Measurements from ENCODE around the gene SND1.

The SND1 gene

GRCh38 chr7:128008141-128008540 lies 356.1 kb downstream of the SND1 start:
- DNase-seq: no peak

DNA sequence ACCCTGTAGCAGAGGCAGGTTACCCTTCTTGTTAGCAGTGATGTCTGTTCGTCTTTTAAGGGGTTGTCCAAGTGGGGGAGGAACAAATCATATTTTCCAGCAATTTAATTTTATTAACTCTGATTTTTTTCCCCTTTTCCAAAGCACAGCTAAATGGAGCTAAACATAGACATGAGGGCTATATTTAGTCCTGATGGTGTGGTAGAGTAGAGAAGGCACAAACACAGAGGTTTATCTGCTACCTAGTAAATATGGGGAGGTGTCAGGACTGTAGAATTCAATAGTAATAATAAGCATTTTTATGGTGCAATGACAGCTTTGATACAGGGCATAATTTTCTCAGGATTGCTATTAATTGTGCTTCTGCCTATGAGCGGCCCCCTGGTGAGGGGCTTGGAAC lies 356.8 kb downstream of the SND1 start:
- DNase-seq: no peak

DNA sequence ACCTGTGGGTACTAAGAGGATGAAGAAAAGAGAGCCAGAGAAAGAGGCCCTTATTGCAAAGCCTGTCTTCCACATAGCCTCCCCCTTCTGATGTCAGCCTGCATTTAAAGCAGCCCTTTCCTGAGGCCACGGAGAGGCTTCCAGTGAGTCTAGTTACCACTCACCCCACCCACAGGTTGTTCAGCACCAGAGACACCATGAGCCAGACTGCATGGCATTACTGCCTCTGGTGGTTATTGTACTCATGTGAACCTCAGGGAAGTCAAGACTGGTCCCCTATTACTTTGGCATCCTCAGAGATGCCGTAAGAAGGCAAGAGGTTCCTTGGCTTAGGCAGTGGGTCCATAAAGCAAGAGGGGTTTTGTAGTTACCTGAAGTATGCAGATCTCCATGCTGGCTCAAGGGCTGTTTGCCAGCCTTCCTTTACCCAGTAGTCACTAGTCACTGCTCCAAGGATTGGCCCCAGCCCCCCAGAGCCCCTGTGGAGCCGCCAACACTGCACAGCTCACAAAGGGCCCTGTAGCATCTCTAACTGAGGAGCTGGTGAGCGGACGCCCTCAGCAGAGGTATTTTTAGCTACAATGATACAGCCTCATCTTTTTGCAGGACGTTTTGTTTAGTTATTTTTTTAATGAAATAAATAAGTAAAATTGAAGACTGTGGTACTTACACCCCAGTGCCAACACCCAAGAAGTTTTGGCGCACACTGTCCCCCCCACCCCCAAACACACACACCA lies 358.6 kb downstream of the SND1 start:
- DNase-seq: no peak

GRCh38 chr7:128011131-128011661 lies 359.2 kb downstream of the SND1 start:
- DNase-seq: no peak

- no peak for DNase-seq
Measured at GRCh38 chr7:128014811-128015210, 362.8 kb downstream of the SND1 start.

DNA sequence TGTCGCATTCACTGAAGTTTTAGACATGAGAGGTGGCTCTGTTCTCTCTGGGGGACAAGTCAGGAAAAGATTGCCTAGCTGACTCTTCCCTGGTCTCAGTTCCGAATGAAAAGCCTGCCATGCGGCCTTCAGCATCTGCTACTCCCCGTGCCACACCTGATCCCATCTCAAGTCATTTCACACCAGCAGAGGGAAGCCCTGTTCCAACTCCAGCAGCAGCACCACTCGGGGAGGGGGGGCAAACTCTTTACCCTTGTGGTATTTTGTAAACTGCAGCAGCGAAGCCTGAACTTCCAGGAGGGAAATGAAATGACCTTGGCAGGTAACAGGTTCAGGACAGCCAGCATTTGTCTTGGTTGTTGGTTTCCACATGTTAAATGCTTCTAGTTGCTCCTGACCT lies 365.5 kb downstream of the SND1 start:
- DNase-seq: no peak

DNA sequence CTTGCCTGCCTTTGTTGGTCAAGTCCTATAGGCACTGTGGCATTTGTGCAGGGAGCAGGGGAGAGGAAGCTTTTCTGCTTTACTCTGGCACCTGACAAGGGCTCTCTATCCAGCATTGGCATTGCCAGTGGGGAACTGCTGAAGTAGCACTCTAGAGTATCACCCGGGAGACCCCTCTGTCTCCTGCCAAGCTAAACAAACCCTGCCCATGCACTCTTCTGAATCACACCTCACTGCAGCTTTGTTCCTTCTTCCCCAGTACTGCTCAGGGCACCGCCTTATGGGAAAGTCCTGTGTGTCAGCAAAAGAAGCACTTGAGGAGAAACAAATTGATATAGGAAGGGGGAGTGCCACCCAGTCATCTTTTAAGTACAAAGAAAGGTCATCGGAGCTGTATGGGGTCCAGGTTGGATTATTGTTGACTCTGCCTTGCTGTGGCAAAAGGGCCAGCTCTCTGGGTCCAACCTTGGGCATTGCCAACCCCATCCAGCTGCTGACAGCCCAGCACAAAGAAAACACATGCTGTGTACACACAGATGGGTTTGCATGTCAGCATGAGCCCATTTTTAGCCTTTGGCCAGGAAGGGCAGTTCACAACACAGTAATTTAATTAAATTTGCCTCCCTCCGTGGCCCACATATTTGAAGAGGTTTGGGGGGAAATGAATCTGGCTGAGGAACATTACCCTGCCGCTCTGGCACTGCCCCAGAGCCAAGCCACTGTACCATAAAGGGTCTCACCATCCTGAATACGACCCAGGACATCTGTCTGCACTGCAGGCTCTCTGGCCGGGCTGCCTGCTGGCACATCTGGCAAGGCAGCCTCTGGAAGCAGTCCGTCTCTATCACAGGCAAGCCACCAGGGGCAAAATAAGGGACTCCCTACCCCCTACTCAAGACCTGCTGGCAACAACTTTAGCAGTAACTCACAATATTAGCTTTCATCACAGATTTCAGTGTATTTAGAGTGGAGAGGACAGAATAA lies 366.2 kb downstream of the SND1 start:
- peak; percentile 98 for DNase-seq

DNA sequence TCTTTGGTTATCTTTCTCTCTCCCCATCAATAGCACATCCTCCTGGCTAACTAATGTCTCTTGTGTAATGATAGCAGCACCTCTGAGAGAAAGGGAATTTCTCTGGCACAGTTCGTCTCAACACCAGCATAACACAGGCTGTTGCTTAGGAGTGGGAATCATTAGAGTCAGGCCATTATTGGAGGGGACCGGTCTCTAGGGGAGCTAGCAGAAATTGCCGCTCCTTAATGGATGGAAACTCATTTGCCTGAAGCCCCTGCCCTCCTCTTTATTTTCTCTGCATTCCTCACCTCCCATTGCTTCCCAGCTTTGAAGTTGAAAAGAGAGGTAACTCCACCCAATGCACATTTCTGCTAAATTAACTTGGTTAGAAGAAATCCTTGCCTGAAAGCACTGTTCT lies 367.3 kb downstream of the SND1 start:
- no peak for DNase-seq

DNA sequence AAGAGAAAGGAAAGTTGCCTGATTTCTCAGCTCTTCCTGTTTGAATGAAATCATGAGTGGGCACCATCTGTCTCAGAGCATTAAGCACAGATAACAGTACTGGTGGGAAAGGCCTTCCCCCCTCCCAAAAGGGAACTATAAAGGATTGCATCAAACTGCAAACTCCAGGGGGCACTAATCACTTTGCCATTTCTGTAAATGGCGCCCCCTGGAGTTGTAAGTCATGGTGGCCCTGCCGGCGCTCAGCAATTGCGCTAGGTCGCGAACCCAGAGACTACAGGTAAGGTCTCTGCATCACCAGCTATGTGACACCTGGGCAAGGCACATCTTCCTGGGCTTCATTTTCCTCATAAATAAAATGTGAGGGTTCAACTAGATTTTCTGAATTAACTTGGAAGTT lies 368.2 kb downstream of the SND1 start:
- no peak for DNase-seq

GRCh38 chr7:128021366-128021765 lies 369.4 kb downstream of the SND1 start:
- DNase-seq: no peak

DNA sequence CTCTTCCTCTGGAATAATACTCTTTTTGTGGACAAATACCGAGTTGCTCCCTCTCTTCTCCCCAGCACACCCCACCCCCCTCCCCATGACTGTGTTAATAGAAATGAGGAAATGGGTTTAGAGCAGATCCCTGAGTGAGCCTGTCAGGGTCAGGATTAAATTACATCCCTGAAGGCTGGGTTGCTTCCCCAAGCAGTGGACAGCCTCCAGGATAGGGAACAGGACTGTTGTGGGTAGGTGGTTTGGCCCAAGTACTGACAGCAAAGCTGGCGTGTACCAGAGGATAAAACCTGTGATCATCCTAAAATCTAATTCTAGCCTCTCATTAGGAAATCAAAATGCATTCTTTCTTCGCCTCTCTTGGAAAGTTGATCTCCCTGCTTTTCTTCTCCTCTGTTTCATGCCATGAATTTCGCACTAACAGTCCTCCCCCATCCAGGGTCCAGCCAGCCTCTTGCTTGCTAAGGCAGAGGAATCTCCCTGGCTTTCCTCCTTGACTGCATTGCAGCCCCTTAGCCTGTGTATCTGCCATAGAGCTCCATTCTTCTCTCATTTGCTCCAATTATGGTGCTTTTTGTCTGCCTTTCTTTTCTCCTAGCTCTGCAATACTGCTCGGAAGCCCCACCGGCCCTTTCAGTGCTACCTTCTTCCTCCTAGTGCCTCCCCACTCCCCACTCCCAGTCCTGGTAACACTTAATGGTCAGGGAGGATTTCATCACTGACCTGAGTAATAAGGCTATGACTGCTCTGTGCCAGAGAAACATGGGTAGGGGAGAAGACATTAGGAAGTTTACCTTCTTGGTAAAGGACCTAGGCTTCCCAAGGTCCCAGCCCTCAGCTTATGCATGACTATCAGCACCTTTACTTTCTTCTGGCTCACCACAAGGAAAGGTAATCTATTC lies 370.9 kb downstream of the SND1 start:
- no peak for DNase-seq

- no peak for DNase-seq
Measured at GRCh38 chr7:128024151-128024550, 372.2 kb downstream of the SND1 start.

DNA sequence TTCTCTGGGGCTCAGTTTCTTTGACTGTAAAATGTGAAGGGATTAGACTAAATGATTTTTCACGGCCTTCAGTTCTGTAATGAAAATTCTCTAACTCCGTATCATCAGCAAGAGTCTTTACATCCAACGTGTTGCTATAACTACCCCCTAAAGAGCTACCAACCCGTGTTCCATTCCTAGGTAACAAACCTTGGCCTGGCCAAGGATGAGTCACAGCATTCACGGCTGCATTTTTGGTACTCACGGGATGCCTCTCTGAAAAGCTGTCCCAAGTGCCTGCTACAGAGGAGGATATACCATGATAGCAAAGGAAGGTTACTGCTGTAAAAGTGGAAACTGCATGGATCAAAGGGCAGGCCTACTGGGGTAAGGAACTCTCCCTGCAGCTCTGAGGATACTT lies 373.4 kb downstream of the SND1 start:
- DNase-seq: no peak

DNA sequence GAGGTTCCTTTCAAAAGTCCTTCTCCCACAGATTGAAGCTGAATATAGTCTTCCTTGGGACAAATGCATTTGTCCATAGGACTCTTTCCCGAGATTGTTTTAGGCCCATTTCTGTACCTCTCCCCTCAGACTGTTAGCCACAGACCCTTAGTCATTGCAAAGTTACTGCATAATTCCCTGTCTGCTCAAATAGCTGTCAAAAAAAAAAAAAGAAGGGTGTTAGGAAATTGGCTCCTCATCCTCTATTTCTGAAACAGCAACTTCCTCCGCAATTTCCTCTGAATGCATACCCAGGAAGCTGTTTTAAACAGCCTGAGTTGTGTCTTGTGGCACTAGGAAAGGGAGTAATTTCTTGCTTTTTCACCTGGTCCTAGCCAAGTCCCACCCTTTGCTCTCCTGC lies 373.8 kb downstream of the SND1 start:
- no peak for DNase-seq

GRCh38 chr7:128026551-128026950 lies 374.6 kb downstream of the SND1 start:
- DNase-seq: no peak

DNA sequence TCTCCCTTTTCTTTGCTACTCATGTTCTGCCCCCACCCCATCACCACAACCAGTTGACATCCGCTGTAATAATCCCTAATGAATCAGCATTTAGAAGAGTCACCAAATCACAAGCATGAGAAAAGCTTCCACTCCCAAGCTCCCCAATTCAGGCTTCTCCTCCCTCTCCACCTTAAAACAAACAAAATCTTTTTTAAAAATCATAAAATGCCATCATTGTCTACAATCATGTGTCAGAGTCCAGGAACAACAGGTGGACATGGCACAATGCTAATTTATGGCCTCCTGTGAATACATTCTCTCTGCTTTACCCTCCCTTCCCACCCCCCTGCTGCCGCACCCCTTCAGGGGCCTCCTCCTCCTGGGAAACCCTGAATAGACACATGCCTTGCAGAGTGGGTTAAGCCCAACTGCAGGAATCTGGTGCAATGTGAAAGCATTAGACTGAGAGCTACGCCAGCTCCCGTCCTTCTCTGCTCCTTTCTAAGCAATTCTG lies 375.5 kb downstream of the SND1 start:
- DNase-seq: no peak

DNA sequence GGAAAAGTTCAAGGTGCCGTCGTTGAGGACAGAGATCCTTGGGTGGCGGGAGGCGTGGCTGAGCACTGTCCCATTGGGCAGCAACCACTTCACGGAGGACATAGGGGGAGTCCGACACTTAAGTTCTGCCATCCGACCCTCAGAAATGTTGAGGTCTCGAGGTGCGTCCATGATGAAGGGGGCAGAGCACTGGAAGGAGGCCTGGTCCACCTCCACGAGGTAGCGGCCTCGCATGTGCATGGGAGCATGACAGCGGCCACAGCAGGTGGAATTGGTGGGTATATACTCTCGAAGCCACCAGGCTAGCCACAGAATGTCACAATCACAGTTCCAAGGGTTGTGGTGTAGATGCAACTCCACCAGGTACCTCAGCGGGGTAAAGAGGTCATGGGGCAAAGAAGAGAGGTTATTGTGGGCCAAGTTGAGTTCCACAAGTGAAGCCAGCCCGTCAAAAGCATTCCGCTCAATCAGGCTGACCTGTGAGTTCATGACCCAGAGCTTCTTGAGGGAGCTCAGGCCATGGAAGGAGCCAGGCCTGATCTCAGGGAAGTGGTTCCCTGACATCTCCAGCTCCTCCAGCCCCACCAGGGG lies 377.5 kb downstream of the SND1 start:
- no peak for DNase-seq

DNA sequence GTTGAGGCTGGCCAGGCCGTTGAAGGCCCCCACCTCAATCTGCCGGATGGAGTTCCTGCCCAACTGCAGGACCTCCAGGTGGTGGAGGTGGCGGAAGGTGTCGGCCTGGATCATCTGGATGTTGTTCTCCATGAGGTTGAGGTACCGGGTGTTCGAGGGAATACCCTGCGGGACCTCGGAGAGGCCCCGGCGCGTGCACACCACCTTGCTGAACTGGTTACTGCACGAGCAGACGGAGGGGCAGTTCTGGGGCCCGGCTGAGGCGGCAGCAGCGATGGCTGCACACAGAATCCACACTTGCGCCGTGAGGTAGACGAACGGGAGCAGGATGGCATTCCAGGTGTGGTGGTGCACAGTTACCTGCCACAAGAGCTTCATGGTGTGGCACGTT lies 378.3 kb downstream of the SND1 start:
- DNase-seq: no peak

GRCh38 chr7:128030654-128031611 lies 378.9 kb downstream of the SND1 start, which contains the start of gene LRRC4:
Gene LRRC4 (minus strand): TSS chr7:128031437. CDS start chr7:128030640, 797 bp downstream.
- DNase-seq: no peak

DNA sequence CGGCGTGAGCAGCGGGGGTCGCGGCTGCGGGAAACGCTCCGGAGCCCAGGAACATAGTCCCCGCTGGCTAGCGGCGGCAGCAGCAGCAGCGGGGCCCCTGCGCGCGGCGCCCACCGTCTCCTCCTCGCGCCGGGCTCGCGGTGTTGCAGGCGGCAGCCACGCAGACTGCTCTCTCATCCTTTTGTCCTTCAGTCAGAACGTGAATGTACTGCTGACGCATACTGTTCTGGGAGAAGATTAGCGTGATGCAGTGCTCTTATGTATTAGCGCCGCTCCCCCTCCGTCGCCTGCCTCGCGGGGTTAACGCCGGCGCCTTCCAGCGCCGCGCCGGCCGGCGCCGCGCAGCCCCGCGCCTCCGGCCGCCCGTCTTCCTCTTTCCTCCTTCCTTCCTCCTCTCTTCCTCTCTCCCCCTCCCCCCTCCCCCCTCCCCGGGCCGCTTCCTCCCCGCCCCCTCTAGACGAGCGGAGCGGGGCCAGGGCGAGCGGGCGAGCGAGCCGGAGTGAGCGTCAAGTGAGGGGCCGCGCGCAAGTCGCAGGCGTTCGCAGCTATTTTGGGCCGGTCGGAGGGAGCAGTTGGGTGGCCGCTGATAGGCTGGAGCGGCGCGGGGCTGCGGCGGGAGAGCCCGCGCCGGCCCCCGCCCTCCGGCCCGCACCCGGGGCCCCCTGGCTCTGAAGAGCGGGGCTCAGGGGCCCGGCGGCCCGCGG lies 380.1 kb downstream of the SND1 start:
- peak; percentile 24 for DNase-seq

Measured in NCI-H2029 treated with DMSO at 0.1 percent for 48 hours (cell line).